Measurements from ENCODE around the gene SETBP1. TPM values are rescaled to one million over a fixed set of nuclear protein-coding genes. Genes with fewer than 3 reads are reported as not detected.

Gene SETBP1

DNA sequence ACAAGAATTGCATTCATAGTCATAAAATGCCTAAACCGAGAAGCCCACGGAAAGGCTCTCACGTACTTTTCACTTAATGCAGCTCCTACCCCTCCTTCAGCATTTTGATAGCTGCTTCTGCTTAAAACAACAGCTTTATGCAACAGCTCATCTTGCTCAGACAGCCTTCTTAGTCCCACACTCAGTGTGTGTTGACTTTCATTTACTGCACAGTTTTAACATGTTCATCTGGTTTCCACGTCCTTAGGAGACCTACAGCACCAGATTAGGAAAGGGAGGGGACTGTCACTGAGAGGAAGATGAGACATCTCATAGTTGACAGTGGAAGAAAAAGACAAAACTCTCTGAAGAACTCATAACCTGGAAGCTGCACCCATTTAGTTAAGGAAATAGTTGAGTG lies 435.4 kb downstream of the SETBP1 start:
- Histone ChIP-seq H3K18ac (ENCODE audit: low read depth in 1 of 2, low read length in 2 of 2) (no peak overlapping the region), H3K27ac (ENCODE audit: low read length, poor library complexity, severe bottlenecking) (no peak overlapping the region), H3K4me1 (ENCODE audit: control insufficient read depth, insufficient read depth, low read depth, low read length) (no peaks in the 10 kb centered on the region), H3K4me2 (ENCODE audit: low read length, poor library complexity, severe bottlenecking) (no peak overlapping the region), H2AFZ (ENCODE audit: low read depth, low read length) (no peak overlapping the region), H3K36me3 (ENCODE audit: control insufficient read depth in 1 of 2, insufficient read depth in 2 of 2, low read depth in 1 of 2, low read length in 2 of 2) (no peaks in the 10 kb centered on the region), H3K9ac (ENCODE audit: low read length) (no peak overlapping the region), H3K9me3 (ENCODE audit: control insufficient read depth, low read length) (no peaks in the 10 kb centered on the region), H3K4me3 (ENCODE audit: insufficient read depth in 1 of 2, low read depth in 1 of 2, low read length in 2 of 2) (no peak overlapping the region), H2BK15ac (ENCODE audit: low read depth, poor library complexity, severe bottlenecking) (no peak overlapping the region), H2BK12ac (ENCODE audit: low read length in 2 of 2) (no peak overlapping the region), H3K4ac (ENCODE audit: low read depth in 1 of 2, low read length in 2 of 2) (no peak overlapping the region), H2BK120ac (ENCODE audit: low read depth, low read length) (no peak overlapping the region), H3K27me3 (ENCODE audit: control insufficient read depth in 1 of 2, insufficient read depth in 1 of 2, low read length in 2 of 2) (no peaks in the 10 kb centered on the region), H3K23ac (ENCODE audit: low read length in 2 of 2) (no peak overlapping the region), H2BK5ac (ENCODE audit: low read depth, low read length, poor library complexity, severe bottlenecking) (no peak overlapping the region), H3K14ac (ENCODE audit: low read length in 2 of 2) (no peak overlapping the region), H2AK5ac (ENCODE audit: low read length, severe bottlenecking) (no peak overlapping the region), H4K8ac (ENCODE audit: low read length) (no peak overlapping the region), H4K91ac (ENCODE audit: low read length) (no peak overlapping the region), H3K79me1 (replicated peaks; ENCODE audit: low read length, poor library complexity, severe bottlenecking) (no peaks in the 10 kb centered on the region)
- no peak for DNase-seq
- 90% methylated on average over 4 of the region's 4 CpGs for WGBS

Small RNA genes lying within 50 kb of the gene (small RNA-seq; reads per million reads assigned to genes)
- not detected for gene MIR4319 (ENCODE audit: low read depth)
